Activated naive CD4-positive, alpha-beta T cell treated with anti-CD3 and anti-CD28 coated beads, Interleukin-2, amount 50 U/mL, for 16 hours (primary cell): Measurements from ENCODE around the gene MED27.

ENCODE experiments used
- DNase-seq: peaks from one replicate; pipeline ENCODE4 v3.0.0-alpha.2; 2020

MED27 gene

GRCh38 chr9:131912671-131913070 is 167.0 kb downstream of the MED27 start:
- DNase-seq, result no peak

DNA sequence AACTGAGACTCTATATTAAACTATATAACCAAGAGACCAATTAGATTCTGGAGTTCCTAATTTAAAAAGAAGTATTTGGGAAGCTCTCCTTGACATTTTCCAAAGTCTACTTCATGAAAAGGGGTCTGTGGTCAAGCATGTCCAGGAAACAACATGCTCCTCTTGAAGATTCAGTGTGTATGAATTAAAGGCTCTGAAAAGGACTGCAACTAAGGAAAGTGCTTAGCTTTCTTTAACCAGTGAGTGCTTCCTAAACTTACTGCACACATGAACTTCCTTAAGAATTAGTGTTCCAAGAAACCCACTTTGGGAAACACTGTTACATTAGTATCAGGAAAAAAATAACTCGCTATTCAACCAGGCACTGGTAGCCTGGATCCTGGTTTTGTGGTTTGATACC is 167.6 kb downstream of the MED27 start:
- DNase-seq, result no peak

GRCh38 chr9:131910572-131910971 is 169.1 kb downstream of the MED27 start:
- DNase-seq, result no peak

DNA sequence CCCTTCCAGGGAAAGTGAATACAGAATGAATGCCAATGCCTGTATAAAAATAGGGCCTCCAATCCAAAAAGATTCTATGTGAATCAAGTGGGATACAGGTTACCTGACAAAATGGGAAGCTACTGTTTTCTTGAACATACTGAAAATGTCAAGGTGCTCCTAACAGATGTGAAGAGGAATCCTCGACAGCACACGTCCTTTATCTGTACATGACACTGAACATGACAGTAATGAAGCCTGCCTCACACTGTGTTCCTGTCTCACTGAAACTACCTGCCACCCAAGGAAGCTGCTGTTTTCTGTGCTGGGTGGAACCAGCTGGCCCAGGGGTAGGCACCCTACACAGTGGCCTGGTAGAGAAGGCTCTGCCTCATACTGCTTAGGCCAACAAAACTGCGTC is 174.5 kb downstream of the MED27 start:
- no peak for DNase-seq

GRCh38 chr9:131899296-131900228 is 180.1 kb downstream of the MED27 start:
- DNase-seq, result no peak

DNA sequence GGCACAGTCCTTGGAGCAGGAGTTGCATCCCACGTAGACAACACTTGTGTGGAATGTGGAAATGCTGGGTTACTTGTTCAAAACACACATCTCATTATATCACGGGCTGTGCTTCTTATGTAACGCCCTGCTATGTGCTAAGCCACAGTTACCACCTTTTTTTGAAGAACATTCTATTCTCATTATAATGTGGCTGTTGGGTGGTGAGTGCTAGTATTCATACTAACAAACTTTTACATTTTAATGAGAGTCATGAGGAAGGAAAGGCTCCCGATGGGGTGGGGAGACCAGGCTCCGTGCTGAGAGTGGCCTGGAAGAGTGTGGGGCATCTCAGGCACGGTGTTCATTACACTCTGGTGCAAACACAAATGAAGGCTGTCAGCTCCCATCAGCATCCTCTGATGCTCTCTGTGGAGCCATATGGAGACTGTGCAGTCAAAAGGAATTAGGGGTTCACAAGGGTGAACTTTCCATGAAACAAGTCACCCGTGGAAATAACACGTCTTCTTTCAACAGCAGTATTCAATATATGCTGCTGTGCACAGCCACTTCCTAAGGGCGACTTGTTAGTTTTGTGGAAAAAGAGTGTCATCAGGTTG is 186.7 kb downstream of the MED27 start:
- DNase-seq, result no peak

DNA sequence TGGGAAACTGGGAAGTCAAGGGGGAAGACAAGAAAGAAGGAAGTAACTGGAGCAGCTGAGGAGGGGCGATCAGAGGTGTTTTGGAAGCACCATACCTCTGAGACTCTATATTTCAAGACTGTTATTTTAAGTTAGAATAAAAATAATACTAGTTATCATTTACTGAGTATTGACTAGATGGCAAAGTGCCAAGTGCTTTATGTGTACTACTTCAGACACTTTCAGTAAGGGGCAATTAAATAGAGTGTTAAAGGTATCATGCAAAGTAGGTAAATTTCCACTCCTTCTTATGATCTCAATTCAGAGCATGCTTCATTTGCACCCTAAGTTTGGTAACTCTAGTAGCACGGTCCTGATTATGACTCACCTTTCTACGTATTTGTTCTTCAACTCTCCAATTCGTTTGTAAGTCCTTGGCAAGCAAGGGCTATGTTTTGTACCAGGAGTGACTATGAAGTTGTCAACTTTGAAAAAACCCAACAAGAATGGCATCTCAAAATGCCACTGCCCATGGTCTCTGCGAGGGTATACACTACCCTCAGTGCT is 187.4 kb downstream of the MED27 start:
- DNase-seq, result no peak

- DNase-seq, result no peak
Observed at GRCh38 chr9:131891598-131891997, 188.1 kb downstream of the MED27 start.

DNA sequence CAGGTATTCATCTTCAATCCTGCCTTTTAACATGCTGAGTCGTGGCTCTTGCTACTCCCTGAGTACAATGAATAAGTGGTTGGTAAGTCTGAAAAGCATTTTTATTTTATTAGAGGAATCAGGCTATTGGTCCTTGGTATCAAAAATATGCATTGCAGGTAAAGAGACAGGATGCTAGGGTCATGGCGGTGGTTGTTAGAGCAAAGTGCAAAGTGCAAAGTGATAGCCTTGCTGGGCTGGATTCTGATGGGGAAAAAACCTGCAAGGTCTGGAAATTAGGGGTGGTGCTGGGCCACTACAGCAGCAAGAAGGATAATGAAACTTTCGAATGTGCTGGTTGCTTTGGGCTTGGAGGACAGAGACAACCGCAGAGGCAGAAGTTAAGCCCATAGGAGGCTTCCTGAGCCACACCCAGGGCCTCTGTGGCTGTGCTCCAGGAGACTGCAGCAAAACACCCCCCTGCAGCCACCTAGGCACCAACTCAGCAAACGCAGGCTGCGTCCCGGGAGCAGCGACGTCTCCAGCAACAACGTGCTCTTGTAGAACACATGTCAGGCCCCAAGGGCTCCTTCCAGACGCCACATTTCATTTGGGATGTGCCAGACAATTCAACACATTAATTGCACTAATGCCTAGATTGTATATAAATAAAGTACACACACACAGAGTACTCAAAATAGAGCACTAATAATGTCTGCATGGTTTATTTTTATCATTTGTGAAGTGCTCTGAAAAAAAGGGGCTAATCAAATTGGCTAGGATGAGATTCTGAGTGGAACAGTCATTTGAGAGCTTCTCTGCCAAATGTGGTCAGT is 190.0 kb downstream of the MED27 start:
- DNase-seq, result no peak

DNA sequence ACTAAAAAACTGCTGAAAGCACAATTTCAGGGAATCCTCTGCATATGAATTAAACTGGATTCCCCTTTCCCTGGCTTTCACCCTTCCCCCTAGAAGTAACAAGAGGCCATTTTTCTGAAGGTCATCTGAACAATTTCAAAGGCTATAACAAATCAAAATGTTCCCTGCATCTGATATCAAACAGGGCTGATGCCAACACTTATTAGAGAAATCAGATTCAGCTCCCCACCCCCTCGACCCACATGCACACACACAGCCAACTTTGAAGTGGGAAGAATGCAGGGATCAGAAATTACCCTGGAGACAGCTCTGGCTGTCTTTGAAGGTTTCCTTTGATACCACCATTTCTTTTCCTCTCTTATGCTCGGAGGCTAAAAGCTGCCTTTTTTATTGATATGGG is 190.7 kb downstream of the MED27 start:
- DNase-seq, result no peak

DNA sequence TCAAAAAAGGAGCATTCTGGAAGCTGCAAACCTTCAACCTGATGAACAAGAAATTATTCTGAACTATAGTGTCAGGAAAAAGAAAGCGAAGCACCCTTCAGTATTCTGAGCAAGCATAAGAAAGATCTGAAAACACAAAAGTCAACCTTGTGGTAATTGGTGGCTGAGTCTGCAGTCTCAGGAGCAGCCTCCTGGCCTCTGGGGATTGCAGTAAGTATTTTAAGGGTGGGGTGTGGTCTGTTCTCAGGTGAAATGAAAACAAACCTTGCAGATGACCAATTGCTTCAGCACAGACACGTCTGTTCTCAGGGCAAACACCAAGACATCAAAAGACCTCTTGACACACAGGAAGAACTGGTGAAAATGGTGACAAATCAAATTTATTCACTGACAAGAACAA is 192.0 kb downstream of the MED27 start:
- DNase-seq, result no peak

DNA sequence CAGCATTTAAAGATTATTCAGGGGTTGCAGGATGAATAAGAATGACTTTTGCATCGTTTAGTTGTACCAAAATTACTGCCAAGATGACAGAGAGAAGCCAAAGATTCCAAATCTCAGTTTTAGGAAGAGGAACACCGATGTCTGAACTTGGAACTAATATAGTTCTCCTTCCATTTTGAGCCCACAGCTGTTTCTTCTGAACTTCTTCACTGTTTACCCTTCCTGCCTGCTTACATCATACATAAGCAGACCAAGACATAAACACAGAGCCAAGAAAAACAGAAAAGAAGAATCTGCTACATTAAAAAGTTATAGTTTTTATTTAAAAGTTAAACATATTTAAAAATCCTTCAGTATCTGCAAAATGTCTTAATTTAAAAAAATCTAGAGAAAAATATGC is 192.8 kb downstream of the MED27 start:
- no peak for DNase-seq

DNA sequence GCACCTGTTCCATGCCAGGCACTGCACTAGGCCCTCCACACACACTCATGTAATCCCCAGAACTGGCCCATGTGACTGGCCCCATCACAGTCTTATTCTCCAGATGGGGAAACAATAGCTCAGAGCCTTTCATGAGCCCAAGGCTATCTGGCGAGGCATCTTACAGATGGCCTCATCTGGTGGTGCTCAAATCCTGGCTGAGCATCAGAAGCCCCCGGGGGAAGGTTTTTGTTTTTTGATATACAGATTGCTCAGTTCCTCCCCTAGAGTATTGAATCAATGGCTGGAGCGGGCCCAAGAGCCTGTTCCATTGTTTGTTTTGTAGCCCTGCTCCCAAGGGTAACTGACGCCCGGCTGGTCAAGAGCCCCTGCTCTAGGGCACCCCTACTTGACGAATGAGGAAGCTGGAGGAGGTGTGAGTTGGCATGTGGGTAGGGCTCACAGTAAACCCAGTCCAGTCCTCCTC is 194.5 kb downstream of the MED27 start:
- no peak for DNase-seq

- no peak for DNase-seq
Observed at GRCh38 chr9:131884222-131884621, 195.4 kb downstream of the MED27 start.

- no peak for DNase-seq
Observed at GRCh38 chr9:131880833-131881583, 198.7 kb downstream of the MED27 start.

GRCh38 chr9:131879911-131880290 is 199.8 kb downstream of the MED27 start:
- no peak for DNase-seq

DNA sequence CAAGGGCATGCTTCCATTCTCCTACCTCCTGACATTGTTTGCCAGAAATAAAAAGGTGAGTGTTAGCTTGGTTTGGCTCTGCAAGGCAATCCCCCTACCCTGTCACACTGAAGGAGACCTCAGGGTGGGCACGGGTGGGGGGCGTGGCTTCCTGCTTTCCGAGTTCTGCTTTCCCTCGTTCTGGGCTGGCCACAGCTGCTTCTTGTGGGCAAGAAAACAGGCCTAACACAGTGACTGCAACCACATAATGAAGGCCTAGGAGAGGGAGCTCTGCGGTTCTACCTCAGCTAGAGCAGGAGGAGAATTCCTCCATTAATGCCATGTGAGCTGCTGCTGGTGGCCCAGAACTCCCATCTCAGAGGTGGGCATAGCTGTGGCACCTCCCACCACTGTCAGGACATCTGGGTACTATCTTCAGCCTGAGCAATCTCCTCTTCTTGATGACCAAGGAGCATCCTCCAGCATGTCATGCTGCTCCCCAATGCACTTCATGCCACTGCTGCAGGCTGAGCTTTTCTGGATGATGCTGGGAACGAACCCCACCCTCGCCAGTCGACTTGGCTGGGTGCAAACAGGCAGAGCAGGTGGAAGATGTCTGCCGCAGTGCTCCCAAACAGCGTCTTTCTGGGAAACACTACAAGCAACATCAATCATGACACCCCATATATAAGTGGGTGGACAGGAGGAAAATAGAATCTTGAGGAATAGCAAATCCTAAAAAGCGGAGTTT is 200.3 kb downstream of the MED27 start:
- no peak for DNase-seq

DNA sequence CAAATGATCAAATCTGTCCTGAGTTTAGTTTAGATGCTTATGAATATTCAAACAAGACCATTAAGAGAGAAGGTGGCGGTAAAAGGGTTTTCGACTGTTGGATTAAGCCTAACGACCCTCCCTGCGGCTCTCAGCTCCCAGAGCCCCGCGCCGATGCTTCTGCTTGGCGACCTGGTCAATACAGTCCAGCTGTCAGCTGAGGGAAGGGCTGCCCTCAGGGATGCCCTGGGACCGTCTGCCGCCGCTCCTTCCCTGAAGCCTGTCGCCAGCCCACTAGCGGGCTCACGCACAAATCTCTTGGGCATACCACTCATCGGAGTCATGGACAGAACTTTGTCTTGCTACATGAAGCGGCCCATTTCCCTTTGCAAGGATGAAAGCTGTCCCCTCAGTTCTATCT is 203.2 kb downstream of the MED27 start:
- no peak for DNase-seq

DNA sequence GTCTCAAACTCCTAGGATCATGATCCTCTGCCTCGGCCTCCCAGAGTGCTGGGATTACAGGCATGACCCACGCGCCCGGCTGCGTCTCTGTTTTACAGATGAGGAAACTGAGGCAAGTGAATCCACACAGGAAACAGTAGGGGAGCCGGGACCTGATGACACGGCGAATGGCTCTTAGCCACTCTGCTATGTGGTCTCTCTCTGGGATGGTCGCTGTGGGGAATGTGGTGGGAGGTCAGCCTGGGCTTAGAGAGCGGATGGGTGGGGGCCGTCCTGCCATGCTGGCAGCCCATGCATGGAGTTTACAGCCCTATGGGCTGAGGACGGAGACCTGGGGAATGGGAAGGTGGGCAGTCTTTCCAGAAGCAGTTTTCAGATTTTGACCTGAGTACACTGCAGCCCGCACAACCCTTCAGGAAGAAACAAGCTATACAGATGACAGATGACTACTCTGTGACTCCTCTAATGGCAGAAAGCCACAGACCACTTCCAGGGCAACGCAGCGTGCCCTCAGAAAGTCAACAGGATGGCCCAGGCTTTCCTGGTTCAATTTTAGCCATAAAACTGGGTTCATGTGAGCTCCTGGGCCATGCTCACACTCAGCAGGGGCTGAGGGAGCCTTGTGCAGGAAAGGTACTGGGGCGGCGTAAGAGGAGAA is 203.7 kb downstream of the MED27 start:
- DNase-seq, result no peak

DNA sequence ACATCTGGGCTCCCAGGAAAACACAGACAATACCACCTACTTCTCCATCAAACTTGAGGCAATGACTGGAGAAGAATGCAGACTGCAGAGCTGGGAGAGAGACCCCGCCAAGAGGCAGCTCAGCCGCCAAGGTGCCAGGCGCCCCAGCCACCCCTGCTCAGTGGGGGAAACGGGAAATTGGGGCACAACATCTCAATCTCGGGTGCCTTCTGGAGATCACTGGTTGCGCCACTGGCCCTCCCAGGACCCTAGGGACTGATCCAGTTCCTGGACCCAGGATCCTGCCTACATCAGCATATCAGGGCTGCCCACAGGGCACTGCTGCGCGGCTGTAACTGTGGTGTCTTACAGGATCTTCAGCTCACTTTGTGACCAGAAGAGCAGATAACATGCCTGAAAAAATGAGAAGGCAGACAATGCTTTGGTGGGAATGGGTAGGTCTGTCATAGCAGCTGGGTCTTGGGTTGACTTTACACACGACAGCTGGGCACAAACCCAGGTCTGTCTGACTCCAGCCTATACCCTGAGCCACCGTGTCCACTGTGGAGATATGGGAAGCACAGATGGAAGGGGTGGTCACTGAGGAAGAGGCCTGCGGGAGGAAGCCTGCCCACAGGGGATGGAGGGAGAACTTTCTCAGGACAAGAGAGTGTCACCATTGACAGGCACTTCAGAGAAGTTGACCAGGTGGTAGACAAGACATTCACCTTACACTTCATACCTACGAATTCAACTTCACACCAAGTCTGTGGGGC is 204.6 kb downstream of the MED27 start:
- no peak for DNase-seq
